ENCODE data around the gene GALNT1.

Gene GALNT1

DNA sequence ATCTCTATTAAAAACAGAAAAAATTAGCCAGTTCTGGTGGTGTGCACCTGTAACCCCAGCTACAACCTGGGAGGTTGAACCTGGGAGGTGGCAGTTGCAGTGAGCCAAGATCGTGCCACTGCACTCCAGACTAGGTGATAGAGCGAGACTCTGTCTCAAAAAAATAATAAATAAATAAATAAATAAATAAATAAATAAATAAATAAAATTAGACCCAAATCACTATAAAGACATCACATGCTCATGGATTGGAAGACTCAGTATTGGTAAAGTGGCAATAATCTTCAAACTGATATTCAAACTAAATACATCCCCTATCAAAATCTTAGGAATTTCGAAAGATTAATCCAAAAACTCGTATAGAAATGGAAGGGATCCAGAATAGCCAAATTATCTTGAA, 15.5 kb upstream of the GALNT1 start:
- no peak for TF ChIP-seq EZH2phosphoT487 (IDR thresholded peaks at IDR 0.05; ENCODE audit: borderline replicate concordance, low read length)
- TF ChIP-seq, protein P1, sequence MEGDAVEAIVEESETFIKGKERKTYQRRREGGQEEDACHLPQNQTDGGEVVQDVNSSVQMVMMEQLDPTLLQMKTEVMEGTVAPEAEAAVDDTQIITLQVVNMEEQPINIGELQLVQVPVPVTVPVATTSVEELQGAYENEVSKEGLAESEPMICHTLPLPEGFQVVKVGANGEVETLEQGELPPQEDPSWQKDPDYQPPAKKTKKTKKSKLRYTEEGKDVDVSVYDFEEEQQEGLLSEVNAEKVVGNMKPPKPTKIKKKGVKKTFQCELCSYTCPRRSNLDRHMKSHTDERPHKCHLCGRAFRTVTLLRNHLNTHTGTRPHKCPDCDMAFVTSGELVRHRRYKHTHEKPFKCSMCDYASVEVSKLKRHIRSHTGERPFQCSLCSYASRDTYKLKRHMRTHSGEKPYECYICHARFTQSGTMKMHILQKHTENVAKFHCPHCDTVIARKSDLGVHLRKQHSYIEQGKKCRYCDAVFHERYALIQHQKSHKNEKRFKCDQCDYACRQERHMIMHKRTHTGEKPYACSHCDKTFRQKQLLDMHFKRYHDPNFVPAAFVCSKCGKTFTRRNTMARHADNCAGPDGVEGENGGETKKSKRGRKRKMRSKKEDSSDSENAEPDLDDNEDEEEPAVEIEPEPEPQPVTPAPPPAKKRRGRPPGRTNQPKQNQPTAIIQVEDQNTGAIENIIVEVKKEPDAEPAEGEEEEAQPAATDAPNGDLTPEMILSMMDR (IDR thresholded peaks at IDR 0.05; ENCODE audit: low read depth, low read length, poor library complexity, severe bottlenecking), result no peak

DNA sequence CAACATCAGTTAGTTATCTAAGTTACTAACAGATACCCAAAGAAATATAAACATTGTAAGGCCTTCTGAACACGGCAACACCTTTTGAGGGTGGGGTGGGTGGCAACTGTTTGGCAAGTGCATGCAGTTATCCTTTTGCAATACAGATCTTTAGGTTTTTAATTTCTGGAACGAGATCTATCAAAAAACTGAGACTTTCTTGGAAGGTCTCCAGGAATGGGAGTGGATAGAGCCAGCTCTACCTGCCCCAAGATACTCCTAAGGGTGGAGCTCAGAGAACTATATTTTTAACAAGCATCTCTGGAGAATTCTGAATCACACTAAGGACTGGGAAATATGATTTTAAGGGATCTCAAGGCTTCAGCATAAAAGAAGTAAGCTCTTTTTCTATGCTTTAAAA, 11.4 kb upstream of the GALNT1 start:
- Histone ChIP-seq H3K4me3 (ENCODE audit: low read length) (no peak overlapping the region), H3K4me2 (ENCODE audit: low read length) (no peak overlapping the region), H3F3A (ENCODE audit: control insufficient read depth, insufficient read depth) (no peaks in the 10 kb centered on the region)

More for the DNA sequence above, 15.5 kb upstream of the GALNT1 start:
- Histone ChIP-seq H3K27me3 (ENCODE audit: control insufficient read depth, low read length) (no peaks in the 10 kb centered on the region), H4K20me1 (ENCODE audit: control insufficient read depth, insufficient read depth, low read depth, low read length) (no peaks in the 10 kb centered on the region), H3K4me3 (ENCODE audit: low read length) (no peak overlapping the region), H3K9me3 (ENCODE audit: control insufficient read depth, insufficient read depth, low read length) (no peaks in the 10 kb centered on the region), H3K36me3 (ENCODE audit: control insufficient read depth, low read length) (no peaks in the 10 kb centered on the region), H3K4me2 (ENCODE audit: low read length) (no peak overlapping the region), H3K9me2 (replicated peaks; ENCODE audit: control insufficient read depth, low read length) (no peaks in the 10 kb centered on the region), H3K79me2 (ENCODE audit: control insufficient read depth, low read length) (no peaks in the 10 kb centered on the region), H3K27ac (ENCODE audit: low read depth, low read length) (no peak overlapping the region), H3K4me1 (ENCODE audit: control insufficient read depth, low read length) (peaks cover 11% of the 10 kb centered on the region), H3F3A (ENCODE audit: control insufficient read depth, insufficient read depth) (no peaks in the 10 kb centered on the region)

DNA sequence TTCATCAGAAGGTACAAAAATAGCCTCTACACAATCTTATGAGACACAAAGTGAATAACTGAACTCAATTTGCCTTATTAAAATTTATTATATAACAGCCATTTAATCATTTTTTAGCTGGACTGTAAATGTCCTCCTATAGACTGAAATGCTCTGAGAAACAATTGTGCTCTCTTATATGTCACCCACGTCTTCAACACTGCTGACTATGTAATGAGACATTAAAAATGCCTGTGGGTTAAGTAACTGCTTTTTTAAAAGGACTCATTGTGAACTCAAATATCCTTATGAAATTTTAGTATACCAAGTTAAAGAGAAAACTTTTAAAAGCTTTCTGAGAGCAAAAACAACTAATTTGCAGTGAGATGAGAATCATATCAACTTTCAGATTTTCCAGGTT, 10.4 kb upstream of the GALNT1 start:
- H3K36me3 ChIP-seq (ENCODE audit: control insufficient read depth, low read length), result no peaks in the 10 kb centered on the region
- no peak for TF ChIP-seq EZH2phosphoT487 (IDR thresholded peaks at IDR 0.05; ENCODE audit: borderline replicate concordance, low read length)
- TF ChIP-seq, protein P1 (IDR thresholded peaks at IDR 0.05; ENCODE audit: low read depth, low read length, poor library complexity, severe bottlenecking), result no peak

More for the DNA sequence above, 11.4 kb upstream of the GALNT1 start:
- TF ChIP-seq, protein P1 (IDR thresholded peaks at IDR 0.05; ENCODE audit: low read depth, low read length, poor library complexity, severe bottlenecking), result no peak
- no peak for TF ChIP-seq EZH2phosphoT487 (IDR thresholded peaks at IDR 0.05; ENCODE audit: borderline replicate concordance, low read length)
- Histone ChIP-seq H3K27ac (ENCODE audit: low read depth, low read length) (no peak overlapping the region), H3K79me2 (ENCODE audit: control insufficient read depth, low read length) (no peaks in the 10 kb centered on the region), H3K4me1 (ENCODE audit: control insufficient read depth, low read length) (peaks cover 3% of the 10 kb centered on the region), H4K20me1 (ENCODE audit: control insufficient read depth, insufficient read depth, low read depth, low read length) (no peaks in the 10 kb centered on the region), H3K36me3 (ENCODE audit: control insufficient read depth, low read length) (no peaks in the 10 kb centered on the region), H3K9me3 (ENCODE audit: control insufficient read depth, insufficient read depth, low read length) (no peaks in the 10 kb centered on the region), H3K9me2 (replicated peaks; ENCODE audit: control insufficient read depth, low read length) (no peaks in the 10 kb centered on the region), H3K27me3 (ENCODE audit: control insufficient read depth, low read length) (no peaks in the 10 kb centered on the region)

More for the DNA sequence above, 10.4 kb upstream of the GALNT1 start:
- H4K20me1 ChIP-seq (ENCODE audit: control insufficient read depth, insufficient read depth, low read depth, low read length), result no peaks in the 10 kb centered on the region
- H3K27me3 ChIP-seq (ENCODE audit: control insufficient read depth, low read length), result no peaks in the 10 kb centered on the region
- no peaks in the 10 kb centered on the region for H3K9me2 ChIP-seq (replicated peaks; ENCODE audit: control insufficient read depth, low read length)
- peaks cover 3% of the 10 kb centered on the region for H3K4me1 ChIP-seq (ENCODE audit: control insufficient read depth, low read length)
- H3K79me2 ChIP-seq (ENCODE audit: control insufficient read depth, low read length), result no peaks in the 10 kb centered on the region
- no peak overlapping the region for H3K27ac ChIP-seq (ENCODE audit: low read depth, low read length)
- peaks cover 4% of the 10 kb centered on the region for H3K9me3 ChIP-seq (ENCODE audit: control insufficient read depth, insufficient read depth, low read length)
- no peaks in the 10 kb centered on the region for H3F3A ChIP-seq (ENCODE audit: control insufficient read depth, insufficient read depth)
- H3K4me3 ChIP-seq (ENCODE audit: low read length), result no peak overlapping the region
- no peak overlapping the region for H3K4me2 ChIP-seq (ENCODE audit: low read length)
